Measurements from ENCODE around the gene PARD3B.

PARD3B gene

DNA sequence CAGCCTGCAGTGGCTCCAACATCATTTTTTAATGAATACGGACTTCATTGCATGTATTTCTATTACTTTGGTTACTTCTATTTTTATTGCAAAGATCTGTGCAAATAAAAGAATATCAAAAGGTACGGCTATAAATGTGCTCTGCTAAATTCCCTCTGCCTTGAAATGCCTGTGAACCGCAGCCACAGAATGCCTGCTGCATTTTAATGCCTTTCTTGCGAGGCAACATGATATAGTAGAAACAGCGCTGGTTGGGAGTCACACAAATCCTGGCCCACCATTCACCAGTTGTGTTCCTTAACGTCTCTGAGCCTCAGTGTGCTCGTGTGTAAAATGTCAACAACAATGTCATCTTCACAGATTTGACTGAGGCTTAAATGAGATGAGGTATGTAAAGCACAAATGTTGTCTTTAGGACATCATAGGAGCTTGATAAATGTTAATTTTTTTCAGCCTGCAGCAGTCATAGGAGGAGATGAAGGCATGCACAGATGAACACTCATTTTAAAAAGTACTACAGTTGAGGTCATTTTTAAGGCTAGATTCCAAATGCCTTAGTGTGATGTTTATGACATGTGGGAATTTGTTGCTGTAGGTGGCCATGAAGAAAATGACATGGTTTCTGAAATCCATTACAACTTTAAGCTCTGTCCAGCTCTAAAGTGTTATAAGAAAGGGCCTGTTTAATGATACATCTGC is 949.4 kb downstream of the PARD3B start:
- TF ChIP-seq, protein P1, sequence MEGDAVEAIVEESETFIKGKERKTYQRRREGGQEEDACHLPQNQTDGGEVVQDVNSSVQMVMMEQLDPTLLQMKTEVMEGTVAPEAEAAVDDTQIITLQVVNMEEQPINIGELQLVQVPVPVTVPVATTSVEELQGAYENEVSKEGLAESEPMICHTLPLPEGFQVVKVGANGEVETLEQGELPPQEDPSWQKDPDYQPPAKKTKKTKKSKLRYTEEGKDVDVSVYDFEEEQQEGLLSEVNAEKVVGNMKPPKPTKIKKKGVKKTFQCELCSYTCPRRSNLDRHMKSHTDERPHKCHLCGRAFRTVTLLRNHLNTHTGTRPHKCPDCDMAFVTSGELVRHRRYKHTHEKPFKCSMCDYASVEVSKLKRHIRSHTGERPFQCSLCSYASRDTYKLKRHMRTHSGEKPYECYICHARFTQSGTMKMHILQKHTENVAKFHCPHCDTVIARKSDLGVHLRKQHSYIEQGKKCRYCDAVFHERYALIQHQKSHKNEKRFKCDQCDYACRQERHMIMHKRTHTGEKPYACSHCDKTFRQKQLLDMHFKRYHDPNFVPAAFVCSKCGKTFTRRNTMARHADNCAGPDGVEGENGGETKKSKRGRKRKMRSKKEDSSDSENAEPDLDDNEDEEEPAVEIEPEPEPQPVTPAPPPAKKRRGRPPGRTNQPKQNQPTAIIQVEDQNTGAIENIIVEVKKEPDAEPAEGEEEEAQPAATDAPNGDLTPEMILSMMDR (IDR thresholded peaks at IDR 0.05), result no peak
- no peak for DNase-seq (ENCODE audit: low spot score)
- Histone ChIP-seq H3K27ac (no peak overlapping the region), H3K4me3 (no peak overlapping the region)

DNA sequence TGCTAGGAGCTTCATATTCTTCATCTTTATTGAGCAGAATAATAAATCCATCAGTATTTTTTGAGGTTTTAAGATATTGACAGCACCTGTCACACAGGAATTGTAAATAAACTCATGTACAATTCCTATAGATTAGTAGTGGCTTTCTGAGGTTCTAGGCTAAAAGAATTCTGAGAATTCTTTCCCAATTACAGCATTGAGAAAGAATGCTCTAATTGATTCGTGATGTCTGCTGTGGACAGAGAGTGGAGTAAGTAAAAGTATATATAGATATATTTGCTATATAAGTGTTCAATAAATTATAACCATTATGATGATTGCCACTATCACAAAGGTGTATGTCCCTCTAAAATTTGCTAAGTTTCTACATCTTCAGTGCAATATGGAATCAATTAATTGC is 950.5 kb downstream of the PARD3B start:
- TF ChIP-seq, protein P1 (IDR thresholded peaks at IDR 0.05), result no peak
- no peak for DNase-seq (ENCODE audit: low spot score)
- no peak overlapping the region for H3K27ac ChIP-seq
- H3K4me3 ChIP-seq, result no peak overlapping the region

DNA sequence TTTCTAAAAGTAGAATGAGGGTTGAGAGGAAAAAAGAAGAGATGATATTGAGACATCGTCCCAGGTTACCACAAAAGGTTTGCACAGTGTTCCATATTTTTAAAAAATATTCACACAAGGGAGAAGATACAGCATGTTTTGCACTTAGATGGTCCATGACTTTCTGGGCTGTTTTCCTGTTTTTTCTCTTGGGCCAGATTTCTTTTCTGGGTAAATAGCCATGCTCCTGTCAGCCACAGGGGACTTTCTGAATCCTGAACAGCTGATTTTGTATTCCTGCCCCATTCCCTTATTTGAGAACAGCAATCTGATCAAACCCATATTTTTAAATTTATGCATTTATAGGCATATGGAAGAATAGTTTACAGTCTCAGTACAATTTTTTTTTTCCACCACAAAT is 951.1 kb downstream of the PARD3B start:
- DNase-seq (ENCODE audit: low spot score), result no peak
- TF ChIP-seq, protein P1 (IDR thresholded peaks at IDR 0.05), result no peak
- Histone ChIP-seq H3K4me3 (no peak overlapping the region), H3K27ac (no peak overlapping the region)

DNA sequence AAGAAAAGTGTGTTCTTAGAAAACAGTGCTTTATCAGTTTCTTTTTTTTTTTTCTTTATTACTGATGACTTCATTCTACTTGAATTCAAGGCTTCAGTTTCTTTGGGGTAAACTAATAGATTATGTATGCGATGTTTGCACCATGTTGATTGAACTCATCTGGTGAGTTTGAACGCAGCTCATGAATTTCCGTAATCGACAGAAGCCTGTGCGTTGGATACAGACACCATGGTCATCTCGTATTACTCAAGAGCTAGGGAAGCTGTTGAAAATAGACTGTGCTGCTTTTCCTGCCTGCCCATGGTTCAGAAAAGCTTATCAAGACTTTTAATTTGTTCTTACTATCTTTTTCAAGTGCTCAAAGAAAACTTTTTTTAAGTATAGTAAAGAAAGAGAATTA is 951.5 kb downstream of the PARD3B start:
- Histone ChIP-seq H3K27ac (no peak overlapping the region), H3K4me3 (no peak overlapping the region)
- TF ChIP-seq, protein P1 (IDR thresholded peaks at IDR 0.05), result no peak
- no peak for DNase-seq (ENCODE audit: low spot score)

DNA sequence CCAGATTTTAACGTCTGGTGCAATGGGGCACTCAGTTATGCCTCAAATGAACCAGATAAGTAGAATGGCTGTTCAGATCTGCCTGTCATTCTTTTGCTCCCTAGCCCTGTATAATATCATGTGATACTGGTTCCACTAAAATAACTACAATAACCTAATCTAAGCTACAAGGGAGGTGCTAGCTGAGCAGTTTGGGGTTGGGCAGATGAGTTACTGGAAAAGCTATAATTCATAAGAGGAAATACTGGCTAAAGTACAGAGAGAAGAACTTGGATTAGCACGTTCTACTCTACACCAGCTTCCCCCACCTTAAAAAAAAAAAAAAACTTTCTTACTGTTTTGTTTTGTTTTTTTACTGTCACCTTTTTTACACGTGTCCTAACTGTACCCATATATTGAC is 953.7 kb downstream of the PARD3B start:
- no peak overlapping the region for H3K4me3 ChIP-seq
- DNase-seq (ENCODE audit: low spot score), result no peak
- H3K27ac ChIP-seq, result no peak overlapping the region
- TF ChIP-seq, protein P1 (IDR thresholded peaks at IDR 0.05), result no peak

GRCh38 chr2:205500065-205500464 is 954.8 kb downstream of the PARD3B start:
- Histone ChIP-seq H3K4me3 (no peak overlapping the region), H3K27ac (no peak overlapping the region)
- DNase-seq (ENCODE audit: low spot score), result no peak
- TF ChIP-seq, protein P1 (IDR thresholded peaks at IDR 0.05), result no peak

GRCh38 chr2:205500951-205501350 is 955.7 kb downstream of the PARD3B start:
- TF ChIP-seq, protein P1 (IDR thresholded peaks at IDR 0.05), result no peak
- no peak for DNase-seq (ENCODE audit: low spot score)
- Histone ChIP-seq H3K4me3 (no peak overlapping the region), H3K27ac (no peak overlapping the region)
